NCI-H460 (cell line): ENCODE results near the gene TTLL10. TPM values are rescaled to one million over a fixed set of nuclear protein-coding genes. Genes with fewer than 3 reads are reported as not detected.

Source experiments
- DNase-seq: peaks from one replicate; pipeline ENCODE4 v3.0.0-alpha.2; 2016; ENCODE audit warnings: low read depth; ENCODE audit errors: extremely low read depth
- total RNA-seq: library from RNA; depleted of rRNA; stranded (reverse); fragments of >200 nt; shearing (Covaris generic); gene quantifications from 2 replicates; pipeline ENCODE4 v1.2.3, GENCODE V29; 2014

TTLL10 gene
- total RNA-seq, 1 experiment from 2014 or later = not detected

DNA sequence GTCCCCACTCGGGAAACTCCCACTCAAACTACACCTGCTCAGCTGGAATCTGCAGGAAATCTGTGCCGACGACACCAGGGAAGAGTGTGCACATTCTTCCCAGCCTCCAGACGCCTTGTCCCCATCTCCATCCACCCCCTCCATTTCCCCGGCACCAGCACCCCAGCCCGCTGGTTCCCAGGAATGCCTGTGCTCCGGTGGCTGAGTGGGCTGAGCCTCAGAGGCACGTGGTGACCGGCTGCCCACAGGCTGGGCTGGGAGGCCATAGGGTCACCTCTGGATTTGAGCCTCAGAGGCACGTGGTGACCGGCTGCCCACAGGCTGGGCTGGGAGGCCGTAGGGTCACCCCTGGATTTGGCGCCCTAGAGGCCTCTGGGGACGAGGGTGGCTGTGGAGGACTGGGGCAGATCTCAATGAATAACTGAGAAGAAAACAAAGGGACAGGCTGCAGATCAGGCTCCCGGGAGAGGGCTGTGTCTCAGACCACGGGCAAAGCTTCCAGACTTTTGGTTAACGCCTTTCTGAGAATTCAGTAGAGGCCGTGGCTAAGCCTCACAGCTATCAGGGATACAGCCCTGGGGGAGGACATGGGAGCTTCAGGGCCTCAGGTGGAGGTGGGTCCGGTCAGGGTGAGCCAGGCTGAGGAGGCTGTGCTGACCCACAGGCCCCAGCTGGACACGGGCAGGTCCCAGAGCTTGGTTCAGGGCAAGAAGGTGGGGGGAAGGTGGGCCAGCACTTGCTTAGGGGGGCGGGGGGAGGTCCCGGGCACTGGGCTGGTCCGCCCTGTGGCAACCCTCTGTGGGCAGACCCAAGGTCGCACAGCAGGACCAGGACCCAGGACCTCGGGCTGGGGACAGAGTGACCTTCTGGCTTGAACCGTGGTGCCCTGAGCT lies 17.3 kb upstream of the TTLL10 start:
- DNase-seq = no peak

DNA sequence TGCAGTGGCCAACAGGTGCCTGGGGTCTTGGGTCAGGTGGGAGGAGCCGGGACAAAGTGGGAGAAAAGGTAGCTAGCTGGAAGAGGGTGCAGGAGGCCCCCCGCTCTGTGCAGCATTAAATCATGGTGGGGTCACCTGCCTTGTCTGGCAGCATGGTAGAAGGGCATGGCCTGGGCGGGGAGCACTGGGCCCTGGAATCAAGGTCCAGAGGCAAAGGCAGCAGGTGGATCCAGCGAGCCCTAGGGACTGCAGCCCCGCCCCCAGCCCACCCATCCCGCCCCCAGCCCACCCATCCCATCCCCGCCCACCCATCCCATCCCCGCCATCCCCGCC lies 16.7 kb upstream of the TTLL10 start:
- no peak for DNase-seq

DNA sequence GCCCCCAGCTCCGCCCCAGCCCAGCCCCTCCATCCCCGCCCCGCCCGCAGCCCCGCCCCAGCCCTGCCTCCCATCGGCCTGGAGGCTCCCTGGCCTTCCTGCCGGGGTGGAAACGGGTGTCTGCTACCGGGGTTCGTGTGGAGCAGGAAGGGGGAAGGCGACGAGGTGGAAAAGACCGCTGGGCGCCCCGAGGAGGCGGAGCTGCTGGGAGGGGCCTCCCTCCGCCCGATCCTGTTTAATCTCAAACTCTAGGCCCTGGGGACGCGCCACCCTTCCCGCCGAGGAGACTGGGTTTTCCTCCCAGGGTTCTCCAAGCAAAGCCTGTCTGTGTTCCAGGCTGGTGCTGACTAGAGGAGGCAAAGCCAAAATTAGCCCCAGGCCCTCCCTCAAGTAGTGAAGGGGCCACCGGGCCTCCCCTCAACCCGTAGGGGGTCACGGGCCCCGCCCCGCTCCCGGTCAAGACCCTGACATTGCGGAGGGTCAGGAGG lies 16.2 kb upstream of the TTLL10 start:
- peak; percentile 70 for DNase-seq

DNA sequence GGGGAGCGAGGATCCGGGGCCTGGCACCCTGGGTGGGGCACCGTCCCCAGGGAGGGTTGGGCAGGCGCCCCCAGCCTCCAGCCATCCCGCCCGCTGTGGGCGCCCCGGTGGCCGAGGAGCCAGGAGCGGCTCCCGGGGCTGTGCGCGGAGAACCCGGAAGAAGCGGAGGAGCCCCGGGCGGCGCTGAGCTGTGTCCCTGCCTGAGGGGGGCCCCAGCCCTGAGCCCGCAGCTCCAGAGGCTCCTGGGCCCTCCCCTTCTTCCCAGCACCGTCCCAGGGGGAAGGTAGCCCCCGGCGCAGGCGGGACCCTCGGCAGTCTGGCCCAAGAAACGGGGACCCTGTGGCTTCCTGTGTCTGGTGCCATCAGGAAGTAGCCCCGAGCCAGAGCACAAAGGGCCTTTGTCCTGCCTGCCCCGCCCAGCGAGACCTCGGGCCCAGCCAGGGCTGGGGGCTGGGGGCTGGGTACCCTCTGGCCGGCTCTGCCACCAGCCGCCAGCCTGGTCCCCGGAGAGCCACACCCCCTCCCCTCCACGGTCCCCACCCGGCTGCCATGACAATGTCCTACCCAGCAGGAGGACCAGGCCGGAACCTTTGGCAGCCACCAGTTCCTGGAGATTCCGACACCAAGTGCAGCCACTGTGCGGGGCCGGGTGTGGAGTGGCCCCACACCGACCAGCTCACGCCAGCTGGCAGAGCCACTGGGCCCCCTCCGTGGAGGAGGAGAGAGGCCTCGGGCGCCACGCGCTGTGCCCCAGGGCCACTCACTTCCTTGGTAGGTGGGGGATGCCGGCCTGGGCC lies 15.6 kb upstream of the TTLL10 start:
- DNase-seq = peak; percentile 12

DNA sequence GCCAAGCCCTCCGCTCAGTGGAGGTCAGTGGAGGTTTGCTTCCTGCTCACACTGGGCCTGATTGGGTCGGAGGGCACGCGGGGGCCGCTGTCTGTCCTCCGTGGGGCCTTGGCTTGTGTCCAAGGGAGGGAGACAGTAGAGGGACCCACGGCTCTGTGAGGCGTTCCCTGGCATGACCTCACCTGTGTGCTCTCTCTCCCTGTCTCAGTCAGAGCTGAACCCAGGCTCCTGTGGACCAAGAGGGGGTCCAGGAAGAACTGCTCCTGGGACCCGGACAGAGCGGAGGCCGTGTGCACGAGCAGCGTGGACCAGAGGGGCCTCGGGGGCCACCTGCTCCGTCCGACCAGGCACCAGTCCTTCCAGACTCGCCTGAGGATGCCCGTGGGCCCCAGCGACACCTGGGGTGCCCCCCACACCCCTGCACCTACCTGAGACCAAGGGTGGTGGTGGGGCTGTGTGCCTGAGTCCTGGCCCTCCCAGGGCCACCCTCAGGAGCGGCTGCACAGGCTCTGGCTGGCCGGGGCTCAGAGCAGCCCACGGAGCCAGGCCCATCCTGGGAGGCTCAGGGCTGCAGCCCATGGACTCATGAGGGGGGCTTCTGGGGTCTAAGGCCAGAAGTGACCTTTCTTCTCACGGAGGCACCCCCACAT lies 13.3 kb upstream of the TTLL10 start:
- no peak for DNase-seq

DNA sequence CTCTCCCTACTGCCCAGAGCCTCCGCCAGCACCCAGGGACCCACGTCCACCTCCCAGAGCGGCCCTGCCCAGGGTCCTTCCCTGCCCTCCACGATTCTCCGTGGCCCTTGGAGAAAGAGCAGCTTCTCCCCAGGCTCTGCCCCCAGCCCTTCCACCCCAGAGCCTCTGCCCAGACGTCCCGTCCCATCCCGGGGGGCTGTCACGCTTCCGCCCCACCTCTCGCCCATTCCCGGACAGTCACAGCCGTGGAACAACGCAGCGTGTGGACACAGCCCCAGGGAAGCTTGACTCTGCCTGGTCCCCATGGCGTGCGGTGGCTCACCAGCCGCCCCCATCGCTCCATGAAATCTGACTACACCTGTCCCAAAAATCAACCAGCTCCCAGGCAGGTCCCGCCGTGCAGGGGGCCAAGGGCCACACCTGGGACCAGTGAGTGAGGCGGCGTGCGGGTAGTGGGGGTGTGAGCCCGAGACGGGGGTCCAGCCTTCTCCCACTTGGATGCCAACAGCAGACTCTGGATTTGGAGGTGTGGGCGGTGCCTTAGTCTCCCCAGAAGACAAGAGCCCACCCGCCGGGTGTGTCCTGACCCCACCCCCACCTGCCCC lies 12.5 kb upstream of the TTLL10 start:
- no peak for DNase-seq

DNA sequence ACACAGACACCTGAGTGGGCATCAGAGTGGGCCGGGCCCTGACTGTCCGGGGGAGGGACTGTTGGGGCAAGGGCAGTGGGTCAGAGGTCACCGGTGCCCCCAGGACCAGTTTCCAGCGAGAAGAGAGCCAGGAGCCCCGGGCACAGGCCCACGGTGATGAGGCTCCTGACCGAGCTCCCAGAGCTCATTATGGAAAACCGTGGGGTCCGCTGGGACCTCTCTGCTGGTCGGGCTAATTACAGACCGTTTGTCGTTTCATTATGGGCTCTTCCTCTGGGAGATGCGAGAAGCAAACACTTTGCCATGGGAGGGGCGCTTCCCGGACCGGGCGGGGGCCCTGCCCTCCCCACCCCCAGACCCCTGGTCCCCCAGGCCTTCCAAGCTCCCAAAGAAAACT lies 12.0 kb upstream of the TTLL10 start:
- DNase-seq = no peak

DNA sequence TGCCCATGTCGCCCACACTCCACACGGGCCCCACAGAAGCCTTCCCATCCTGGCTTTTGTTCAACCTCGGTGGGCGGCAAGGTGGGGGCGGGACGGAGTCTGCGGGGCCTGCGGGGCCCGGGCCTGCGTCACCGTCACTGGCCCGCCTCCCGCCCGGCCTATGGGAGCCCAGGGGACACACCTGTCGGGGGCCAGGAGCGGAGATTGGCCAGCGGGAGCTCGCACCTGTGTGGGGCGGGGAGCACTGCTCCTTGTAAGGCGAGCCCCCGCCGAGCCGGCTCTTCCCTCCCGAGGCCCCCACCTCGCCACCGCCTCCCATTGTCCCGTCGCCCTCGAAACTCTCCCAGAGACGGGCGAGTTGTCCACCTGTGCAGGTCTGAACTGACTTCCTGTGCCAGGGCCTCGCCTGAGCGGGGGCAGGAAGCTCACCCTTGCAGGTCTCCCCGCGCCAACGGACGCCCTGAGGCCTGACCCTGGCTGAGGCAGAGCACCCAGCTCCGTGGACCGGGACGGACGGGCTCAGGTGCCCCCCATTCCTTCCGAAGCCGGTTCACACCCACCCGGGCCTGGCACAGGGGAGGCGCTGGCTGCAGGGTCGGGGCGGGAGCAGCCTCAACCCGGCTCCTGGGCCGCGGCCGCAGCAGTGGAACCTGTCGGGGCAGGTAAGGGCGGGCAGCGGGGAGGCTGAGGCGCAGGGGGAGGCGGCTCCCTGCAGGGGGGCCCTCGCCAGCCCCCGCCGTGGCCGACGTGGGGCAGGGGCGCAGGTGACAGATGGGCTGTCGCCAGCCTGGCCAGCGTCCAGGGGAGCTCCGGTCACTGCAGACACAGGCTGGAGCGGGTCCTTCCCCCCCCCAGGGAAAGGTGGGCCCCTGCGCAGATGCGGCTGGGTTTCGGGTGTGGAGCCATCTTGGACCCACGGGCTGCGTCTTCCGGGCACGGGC lies 10.8 kb upstream of the TTLL10 start:
- DNase-seq = no peak

DNA sequence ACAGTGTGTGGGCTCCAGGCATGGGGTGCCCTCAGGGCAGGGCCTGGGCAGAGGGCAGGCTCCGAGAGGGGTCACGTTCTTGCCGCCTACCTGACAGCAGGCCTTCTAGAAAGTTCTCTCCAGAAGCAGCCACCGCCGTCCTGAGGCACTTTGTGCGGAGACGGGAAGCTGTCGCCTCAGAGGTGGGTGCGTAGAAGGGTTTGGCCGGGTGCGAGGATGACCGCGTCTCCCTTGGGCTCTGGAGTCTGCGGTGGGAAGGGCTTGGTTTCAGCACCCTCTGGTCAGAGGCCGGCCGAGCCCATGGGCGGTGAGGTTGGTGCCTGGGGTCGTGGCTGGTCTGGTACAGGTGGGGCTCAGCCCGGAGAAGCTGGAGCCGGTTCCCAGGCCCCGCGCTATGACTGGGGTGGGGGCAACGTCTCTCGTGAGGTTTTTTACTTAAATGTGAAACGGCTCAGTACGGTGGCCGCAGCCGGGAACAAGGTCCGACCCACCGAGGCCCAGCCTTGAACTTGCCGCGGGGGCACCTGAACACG lies 10.1 kb upstream of the TTLL10 start:
- DNase-seq = no peak

DNA sequence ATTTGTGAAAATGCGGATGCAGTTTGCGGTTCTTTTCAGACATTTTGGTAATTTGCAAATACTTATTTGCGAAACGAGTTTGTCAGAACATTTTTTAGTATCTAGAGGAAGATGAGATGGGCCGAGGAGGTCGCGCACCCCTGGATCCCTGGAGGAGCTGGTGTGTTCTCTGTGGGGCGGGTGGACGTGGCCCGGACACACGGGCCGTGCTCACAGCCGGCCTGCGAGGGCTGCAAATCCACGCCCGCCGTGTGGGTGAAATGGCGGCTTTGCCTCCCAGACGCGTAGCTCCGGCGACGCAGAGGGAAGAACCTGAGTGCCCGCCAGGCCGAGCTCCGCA lies 9.3 kb upstream of the TTLL10 start:
- no peak for DNase-seq

DNA sequence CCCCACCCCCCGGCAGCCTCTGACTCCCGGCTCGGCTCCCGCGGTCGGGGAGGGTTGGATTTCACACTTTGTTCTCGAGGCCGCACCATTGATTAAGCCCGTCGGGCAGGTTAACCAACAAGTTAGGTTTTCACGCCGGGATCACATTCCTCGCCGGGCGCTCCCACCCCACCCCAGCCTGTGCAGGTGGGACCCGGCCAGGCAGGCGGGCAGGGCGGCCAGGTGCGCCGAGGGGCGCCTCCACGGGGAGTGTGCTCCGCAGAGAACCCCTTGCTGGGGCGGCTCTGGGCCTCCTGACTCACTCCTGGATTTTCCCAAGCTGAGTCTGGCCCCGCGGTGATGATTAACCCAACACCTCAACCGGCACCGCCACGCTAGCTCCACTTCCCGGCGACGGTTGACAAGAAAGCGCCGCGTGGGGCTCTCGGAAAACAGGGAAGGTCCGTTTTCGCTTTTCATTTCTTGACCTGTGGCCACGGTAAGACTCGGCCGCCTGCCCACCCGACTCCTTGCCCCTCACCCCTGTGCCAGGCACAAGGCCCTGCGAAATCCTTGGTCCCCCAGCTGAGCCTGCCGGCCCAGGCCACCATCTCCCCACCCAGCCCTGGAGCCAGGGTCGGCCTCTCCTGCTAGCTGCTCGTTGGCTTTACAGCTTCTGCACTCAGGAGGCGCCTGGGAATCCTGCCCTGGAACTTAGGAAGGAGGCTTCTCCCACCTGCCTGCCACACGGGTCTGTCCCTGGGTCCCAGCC lies 8.8 kb upstream of the TTLL10 start:
- DNase-seq = no peak

DNA sequence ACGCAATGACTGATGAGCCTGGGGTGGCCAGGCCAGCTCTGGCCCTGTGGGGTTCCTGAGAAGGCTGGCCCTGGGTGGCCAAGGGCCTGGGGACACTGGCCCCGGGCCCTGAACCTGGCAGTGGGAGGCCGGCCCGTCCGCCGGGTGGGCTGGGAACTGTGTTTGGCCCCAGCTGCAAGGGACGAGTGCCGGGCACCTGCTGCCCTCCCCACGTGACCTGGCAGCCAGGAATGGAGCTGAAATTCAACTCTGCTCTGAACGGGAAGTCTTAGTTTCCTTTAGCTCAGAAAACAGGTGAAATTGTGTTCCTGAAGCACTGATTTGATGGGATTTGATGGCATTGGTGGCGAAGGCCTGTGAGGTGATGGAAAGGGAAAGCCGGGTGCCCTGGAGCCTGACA lies 8.2 kb upstream of the TTLL10 start:
- DNase-seq = no peak

DNA sequence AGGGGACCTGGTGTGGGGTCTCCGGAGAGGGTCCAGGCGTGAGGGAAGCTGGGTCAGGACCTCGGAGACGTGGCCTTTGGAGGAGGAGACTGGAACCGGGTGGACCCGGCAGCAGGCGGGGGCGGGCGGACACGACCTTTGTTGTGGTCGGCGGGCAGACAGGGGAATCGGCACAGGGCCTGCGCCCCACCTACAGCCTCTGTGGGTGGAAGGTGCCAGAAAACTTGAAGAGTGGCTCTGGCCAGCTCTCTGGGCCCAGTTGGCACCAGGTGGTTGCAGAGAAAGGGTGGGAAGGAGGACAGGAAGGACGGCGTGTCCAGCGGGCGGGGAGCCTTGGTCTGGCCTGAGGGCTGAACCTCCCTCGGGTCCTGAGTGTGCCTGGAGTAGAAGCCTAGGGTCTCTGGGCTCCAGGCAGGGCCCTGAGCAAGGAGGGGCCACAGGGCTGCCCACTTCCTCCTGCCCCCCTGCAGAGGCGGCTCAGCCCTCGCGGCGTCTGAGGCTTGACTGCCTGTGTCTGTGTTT lies 7.7 kb upstream of the TTLL10 start:
- DNase-seq = no peak

DNA sequence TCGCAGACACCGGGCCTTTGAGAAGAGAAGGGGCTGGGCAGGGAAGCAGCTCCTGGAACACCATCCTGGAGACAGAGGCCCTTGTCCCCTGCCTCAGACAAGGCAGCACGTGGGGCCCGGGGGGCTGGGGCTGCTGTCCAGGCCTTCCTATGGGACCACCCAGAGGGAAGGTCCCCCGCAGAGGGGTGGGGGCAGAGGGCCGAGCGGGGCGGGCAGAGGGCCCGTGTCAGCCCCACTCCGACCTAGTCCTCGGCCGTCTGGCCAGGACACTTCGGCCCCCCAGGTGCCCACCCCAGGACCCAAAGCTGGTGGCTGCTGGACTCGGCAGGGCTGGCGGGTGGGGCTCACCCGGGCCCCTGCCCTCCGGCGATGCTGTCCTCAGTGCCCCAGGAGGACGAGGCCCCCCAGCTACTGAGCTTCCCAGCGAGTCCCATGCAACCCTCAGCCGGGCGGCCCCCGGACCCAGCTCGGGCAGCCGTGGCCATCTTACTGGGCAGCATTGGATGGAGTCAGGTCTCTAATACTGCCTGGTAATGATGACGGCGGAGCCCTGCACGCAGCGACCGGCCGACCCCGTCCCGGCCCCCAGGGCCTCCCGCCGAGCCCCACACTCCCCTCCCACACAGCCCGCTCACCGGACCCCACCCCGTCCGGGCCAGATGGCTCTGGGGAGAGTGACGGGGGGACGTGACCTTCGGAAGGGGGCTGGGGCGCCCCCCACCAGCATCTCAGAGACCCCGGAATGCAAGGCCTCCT lies 6.9 kb upstream of the TTLL10 start:
- DNase-seq = no peak

DNA sequence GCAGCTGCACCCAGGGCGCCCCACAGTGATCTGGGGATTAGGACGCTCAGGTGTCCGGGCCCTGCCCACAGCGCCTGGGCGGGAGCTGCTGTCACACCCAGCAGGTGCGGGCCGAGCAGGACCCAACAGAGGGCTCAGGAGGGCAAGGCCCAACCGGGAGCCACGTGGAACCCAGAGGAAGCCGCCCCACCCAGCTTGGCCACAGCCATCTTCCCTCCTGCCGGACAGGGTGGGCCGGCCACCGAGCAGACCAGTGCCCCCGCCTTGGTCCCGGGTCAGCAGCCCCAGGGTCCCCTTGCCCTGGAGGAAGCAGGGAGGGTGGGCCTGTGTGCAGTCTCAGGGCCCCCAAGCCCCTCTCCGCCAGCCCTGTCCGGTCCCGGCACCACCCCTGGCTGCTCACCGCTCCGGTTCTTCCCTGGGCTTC lies 6.3 kb upstream of the TTLL10 start:
- DNase-seq = no peak

DNA sequence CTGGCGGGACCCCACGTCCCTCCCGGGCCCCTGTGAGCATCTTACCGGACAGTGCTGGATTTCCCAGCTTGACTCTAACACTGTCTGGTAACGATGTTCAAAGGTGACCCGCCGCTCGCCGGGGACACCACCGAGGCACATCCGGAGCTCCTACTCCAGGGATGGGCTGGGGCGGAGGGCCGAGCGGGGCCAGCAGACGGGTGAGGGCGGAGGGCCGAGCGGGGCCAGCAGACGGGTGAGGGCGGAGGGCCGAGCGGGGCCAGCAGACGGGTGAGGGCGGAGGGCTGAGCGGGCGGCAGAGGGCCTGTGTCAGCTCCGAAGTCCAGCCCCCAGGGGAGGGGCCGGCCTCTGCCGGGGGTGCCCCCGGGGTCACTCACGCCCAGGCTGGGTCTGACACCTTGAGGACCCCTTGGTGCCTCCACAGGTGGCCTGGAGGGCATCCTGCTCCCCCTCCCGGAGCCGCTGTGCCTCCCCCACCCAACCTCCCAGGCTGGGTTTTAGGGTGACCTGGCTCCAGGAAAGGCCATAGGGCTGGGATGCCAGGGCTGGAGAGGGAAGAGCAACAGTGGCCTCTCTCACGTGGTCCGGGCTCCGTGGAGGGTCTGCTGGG lies 5.7 kb upstream of the TTLL10 start:
- DNase-seq = no peak
